ENCODE data around the gene ABR.

DNA sequence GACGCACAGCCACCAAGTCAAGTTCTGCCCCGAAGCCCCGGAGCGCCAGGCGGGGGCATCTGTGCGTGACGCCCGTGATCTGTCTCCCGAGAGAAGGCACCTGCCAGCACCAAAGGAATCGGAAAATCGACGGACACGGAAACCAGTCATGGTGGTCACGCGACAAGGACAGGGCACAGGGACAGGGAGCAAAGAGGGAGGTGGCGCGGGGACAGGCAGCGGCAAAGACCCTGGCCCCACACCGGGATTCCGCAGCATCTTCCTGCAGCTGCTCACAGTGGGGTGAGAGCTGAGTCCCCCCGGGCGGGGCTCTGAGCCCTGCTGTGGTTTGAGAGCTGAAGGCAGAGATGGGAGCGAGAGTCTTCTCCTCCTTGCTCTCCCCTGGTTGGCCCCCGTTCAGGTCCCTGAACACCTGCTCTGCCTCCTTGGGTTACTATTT lies 56.4 kb downstream of the ABR start:
- TF ChIP-seq, protein P1, sequence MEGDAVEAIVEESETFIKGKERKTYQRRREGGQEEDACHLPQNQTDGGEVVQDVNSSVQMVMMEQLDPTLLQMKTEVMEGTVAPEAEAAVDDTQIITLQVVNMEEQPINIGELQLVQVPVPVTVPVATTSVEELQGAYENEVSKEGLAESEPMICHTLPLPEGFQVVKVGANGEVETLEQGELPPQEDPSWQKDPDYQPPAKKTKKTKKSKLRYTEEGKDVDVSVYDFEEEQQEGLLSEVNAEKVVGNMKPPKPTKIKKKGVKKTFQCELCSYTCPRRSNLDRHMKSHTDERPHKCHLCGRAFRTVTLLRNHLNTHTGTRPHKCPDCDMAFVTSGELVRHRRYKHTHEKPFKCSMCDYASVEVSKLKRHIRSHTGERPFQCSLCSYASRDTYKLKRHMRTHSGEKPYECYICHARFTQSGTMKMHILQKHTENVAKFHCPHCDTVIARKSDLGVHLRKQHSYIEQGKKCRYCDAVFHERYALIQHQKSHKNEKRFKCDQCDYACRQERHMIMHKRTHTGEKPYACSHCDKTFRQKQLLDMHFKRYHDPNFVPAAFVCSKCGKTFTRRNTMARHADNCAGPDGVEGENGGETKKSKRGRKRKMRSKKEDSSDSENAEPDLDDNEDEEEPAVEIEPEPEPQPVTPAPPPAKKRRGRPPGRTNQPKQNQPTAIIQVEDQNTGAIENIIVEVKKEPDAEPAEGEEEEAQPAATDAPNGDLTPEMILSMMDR (IDR thresholded peaks at IDR 0.05): no peak
- TF ChIP-seq, protein P2, sequence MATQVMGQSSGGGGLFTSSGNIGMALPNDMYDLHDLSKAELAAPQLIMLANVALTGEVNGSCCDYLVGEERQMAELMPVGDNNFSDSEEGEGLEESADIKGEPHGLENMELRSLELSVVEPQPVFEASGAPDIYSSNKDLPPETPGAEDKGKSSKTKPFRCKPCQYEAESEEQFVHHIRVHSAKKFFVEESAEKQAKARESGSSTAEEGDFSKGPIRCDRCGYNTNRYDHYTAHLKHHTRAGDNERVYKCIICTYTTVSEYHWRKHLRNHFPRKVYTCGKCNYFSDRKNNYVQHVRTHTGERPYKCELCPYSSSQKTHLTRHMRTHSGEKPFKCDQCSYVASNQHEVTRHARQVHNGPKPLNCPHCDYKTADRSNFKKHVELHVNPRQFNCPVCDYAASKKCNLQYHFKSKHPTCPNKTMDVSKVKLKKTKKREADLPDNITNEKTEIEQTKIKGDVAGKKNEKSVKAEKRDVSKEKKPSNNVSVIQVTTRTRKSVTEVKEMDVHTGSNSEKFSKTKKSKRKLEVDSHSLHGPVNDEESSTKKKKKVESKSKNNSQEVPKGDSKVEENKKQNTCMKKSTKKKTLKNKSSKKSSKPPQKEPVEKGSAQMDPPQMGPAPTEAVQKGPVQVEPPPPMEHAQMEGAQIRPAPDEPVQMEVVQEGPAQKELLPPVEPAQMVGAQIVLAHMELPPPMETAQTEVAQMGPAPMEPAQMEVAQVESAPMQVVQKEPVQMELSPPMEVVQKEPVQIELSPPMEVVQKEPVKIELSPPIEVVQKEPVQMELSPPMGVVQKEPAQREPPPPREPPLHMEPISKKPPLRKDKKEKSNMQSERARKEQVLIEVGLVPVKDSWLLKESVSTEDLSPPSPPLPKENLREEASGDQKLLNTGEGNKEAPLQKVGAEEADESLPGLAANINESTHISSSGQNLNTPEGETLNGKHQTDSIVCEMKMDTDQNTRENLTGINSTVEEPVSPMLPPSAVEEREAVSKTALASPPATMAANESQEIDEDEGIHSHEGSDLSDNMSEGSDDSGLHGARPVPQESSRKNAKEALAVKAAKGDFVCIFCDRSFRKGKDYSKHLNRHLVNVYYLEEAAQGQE (IDR thresholded peaks at IDR 0.05; ENCODE audit: insufficient read depth in 1 of 2, low read depth in 2 of 2, low read length in 1 of 2): no peak
- TF ChIP-seq POLR2AphosphoS5 (IDR thresholded peaks at IDR 0.05; ENCODE audit: low read depth, low read length) (no peak), TCF7L2 (IDR thresholded peaks at IDR 0.05; ENCODE audit: low read depth, low read length) (no peak)
